HCT116 (cell line): ENCODE measurements around the gene TMBIM6. TPM values are rescaled to one million over a fixed set of nuclear protein-coding genes. Genes with fewer than 3 reads are reported as not detected.
A peak's percentile ranks its signal among the peaks of the same experiment; 100 is the strongest.

Experiments used
- ATAC-seq: fragments of 200-7000 bp; cut with Tn5 transposase; 2 replicates; pipeline ENCODE4 v1.9.1; 2020; ENCODE audit warnings: mild to moderate bottlenecking, moderate library complexity
- BruUV-seq: library from RNA; stranded (reverse); fragments of 400-500 nt; replicated peaks from 2 replicates; lab custom pipeline; 2021; lab: Mats Ljungman, UMichigan
- CTCF ChIA-PET: fragments of 300-600 bp; sonication (Branson Sonifier 250); formaldehyde crosslinking; loops from one replicate; lab custom pipeline; 2021; ENCODE audit warnings: antibody characterized with exemption; lab: Charles Lee
- POLR2A ChIA-PET: fragments of 300-600, 350-600 bp; sonication (Branson Sonifier 250); formaldehyde crosslinking; loops from one replicate; lab custom pipeline; 2021; ENCODE audit warnings: antibody characterized with exemption; lab: Charles Lee
- RAD21 ChIA-PET, 2 experiments: fragments of 300-600 bp; sonication (Branson Sonifier 250); formaldehyde crosslinking; loops; one replicate each; lab custom pipeline; 2023; ENCODE audit warnings: low total read pairs in 2 of 2; ENCODE audit not compliant: uncharacterized antibody in 2 of 2, unreplicated experiment in 2 of 2, low non-redundant PET in 1 of 2; lab: Charles Lee
- DNase-seq: peaks from one replicate; pipeline ENCODE4 v3.0.0-alpha.2; 2010; ENCODE audit warnings: low read depth, low spot score
- H2AFZ ChIP-seq: fragments of 200-600 bp; shearing (Covaris generic), sonication (generic); 2 replicates; pipeline ENCODE4 v1.6.1; 2017; ENCODE audit warnings: low read depth, mixed run types, mixed read lengths, antibody characterized with exemption, low read length; ENCODE audit not compliant: poor library complexity, severe bottlenecking
- H3K27ac ChIP-seq: 2 replicates; pipeline ENCODE4 v1.5.1; 2012; ENCODE audit warnings: low read depth, low read length
- H3K27me3 ChIP-seq: fragments of 200-600 bp; sonication (generic); 2 replicates; pipeline ENCODE4 v1.6.1; 2016; ENCODE audit warnings: mixed run types, low read length, mixed read lengths; ENCODE audit not compliant: insufficient read depth
- H3K36me3 ChIP-seq, 2 experiments: fragments of 200-500 bp in 1 of 2; fragments of 200-600 bp in 1 of 2; sonication (Bioruptor generic) in 1 of 2; sonication (generic) in 1 of 2; 2 replicates each; pipeline versions ENCODE4 v1.5.1 to v1.6.1; 2014 to 2016; ENCODE audit warnings: low read length in 2 of 2, inconsistent platforms in 1 of 2, mixed read lengths in 1 of 2, mixed run types in 1 of 2; ENCODE audit not compliant: insufficient read depth in 2 of 2, control insufficient read depth in 1 of 2
- H3K4me1 ChIP-seq, 2 experiments: fragments of 200-600 bp in 1 of 2; sonication (generic) in 1 of 2; 2 replicates each; pipeline versions ENCODE4 v1.5.1 to v1.6.1; 2012 to 2017; ENCODE audit warnings: low read length in 2 of 2, inconsistent platforms in 1 of 2, mild to moderate bottlenecking in 1 of 2, mixed read lengths in 1 of 2, mixed run types in 1 of 2, moderate library complexity in 1 of 2; ENCODE audit not compliant: insufficient read depth in 2 of 2, control insufficient read depth in 1 of 2
- H3K4me2 ChIP-seq: fragments of 200-600 bp; sonication (generic); 2 replicates; pipeline ENCODE4 v1.6.1; 2017; ENCODE audit warnings: mixed run types, low read length, mixed read lengths
- H3K4me3 ChIP-seq, 2 experiments: fragments of 200-600 bp in 1 of 2; sonication (generic) in 1 of 2; replicated peaks in 1 of 2; 2 replicates each; pipeline ENCODE4 v1.5.1; 2011 to 2016; ENCODE audit warnings: low read length in 2 of 2, control low read depth in 1 of 2, low read depth in 1 of 2, mild to moderate bottlenecking in 1 of 2, mixed read lengths in 1 of 2, mixed run types in 1 of 2
- H3K79me2 ChIP-seq: fragments of 200-600 bp; sonication (generic); 2 replicates; pipeline ENCODE4 v1.6.1; 2017; ENCODE audit warnings: mild to moderate bottlenecking, mixed run types, low read length, moderate library complexity, mixed read lengths; ENCODE audit not compliant: insufficient read depth
- H3K9ac ChIP-seq: fragments of 200-600 bp; sonication (generic); 2 replicates; pipeline ENCODE4 v1.6.1; 2016; ENCODE audit warnings: low read length, mixed read lengths
- H3K9me2 ChIP-seq: fragments of 200-600 bp; sonication (generic), shearing (Covaris generic); 2 replicates; pipeline ENCODE4 v1.6.1; 2017; ENCODE audit warnings: mixed run types, mild to moderate bottlenecking, moderate library complexity; ENCODE audit not compliant: insufficient read depth
- H3K9me3 ChIP-seq, 2 experiments: fragments of 200-500 bp in 1 of 2; fragments of 200-600 bp in 1 of 2; sonication (Bioruptor generic) in 1 of 2; sonication (generic) in 1 of 2; 2 replicates each; pipeline ENCODE4 v1.6.1; 2014 to 2017; ENCODE audit warnings: low read length in 2 of 2, mixed read lengths in 2 of 2, inconsistent platforms in 1 of 2, low read depth in 1 of 2, mild to moderate bottlenecking in 1 of 2, mixed run types in 1 of 2, moderate library complexity in 1 of 2; ENCODE audit not compliant: control insufficient read depth in 1 of 2, insufficient read depth in 1 of 2
- H4K20me1 ChIP-seq: fragments of 200-600 bp; sonication (generic), shearing (Covaris generic); 2 replicates; pipeline ENCODE4 v1.6.1; 2017; ENCODE audit warnings: mixed run types, mild to moderate bottlenecking, moderate library complexity; ENCODE audit not compliant: insufficient read depth
- CBX3 ChIP-seq: IDR thresholded peaks from 2 replicates; pipeline ENCODE4 v1.6.1; 2012; ENCODE audit warnings: low read depth
- CEBPB ChIP-seq: IDR thresholded peaks from 2 replicates; pipeline ENCODE4 v1.6.1; 2012; ENCODE audit warnings: low read depth
- EZH2 ChIP-seq: fragments of 200-600 bp; sonication (generic); IDR thresholded peaks from 2 replicates; pipeline ENCODE4 v1.6.1; 2017; ENCODE audit warnings: antibody characterized with exemption, mixed run types
- FOSL1 ChIP-seq: IDR thresholded peaks from 2 replicates; pipeline ENCODE4 v1.6.1; 2012; ENCODE audit warnings: low read depth
- MAX ChIP-seq: IDR thresholded peaks from 2 replicates; pipeline ENCODE4 v1.6.1; 2012
- POLR2A ChIP-seq: IDR thresholded peaks from 2 replicates; pipeline ENCODE4 v1.7.0; 2011; ENCODE audit warnings: borderline replicate concordance; ENCODE audit not compliant: insufficient read depth, insufficient read length; ENCODE audit errors: extremely low read depth
- RAD21 ChIP-seq: IDR thresholded peaks from 2 replicates; pipeline ENCODE4 v1.6.1; 2012; ENCODE audit warnings: low read depth, mild to moderate bottlenecking
- SIN3A ChIP-seq: IDR thresholded peaks from 2 replicates; pipeline ENCODE4 v1.6.1; 2012; ENCODE audit warnings: low read depth
- TCF7L2 ChIP-seq: IDR thresholded peaks from 2 replicates; pipeline ENCODE4 v1.7.0; 2011; ENCODE audit warnings: borderline replicate concordance, inconsistent platforms; ENCODE audit not compliant: insufficient read depth, insufficient read length; ENCODE audit errors: extremely low read depth
- ZFX ChIP-seq: fragments of 450-650 bp; IDR thresholded peaks from 2 replicates; pipeline ENCODE4 v1.6.1; 2017
- intact Hi-C: fragments of 100-400 bp; cut with micrococcal nuclease; formaldehyde crosslinking; loops from 2 replicates; pipeline ENCODE4 v1.10.0; 2022
- total RNA-seq: library from RNA; stranded (reverse); gene quantifications from one replicate; pipeline ENCODE4 v1.2.1, GENCODE V29; 2021; ENCODE audit not compliant: unreplicated experiment
- TF ChIP-seq, protein P1 (sequence below), 3 experiments: fragments of 200-600 bp in 1 of 3; sonication (generic) in 1 of 3; IDR thresholded peaks in 2 of 3; conservative IDR thresholded peaks in 1 of 3; 2 replicates each; pipeline ENCODE4 v1.5.1; 2012 to 2017; ENCODE audit warnings: low read depth in 2 of 3, low read length in 2 of 3, antibody characterized with exemption in 1 of 3, borderline replicate concordance in 1 of 3, control low read depth in 1 of 3, mild to moderate bottlenecking in 1 of 3, mixed read lengths in 1 of 3, mixed run types in 1 of 3, moderate library complexity in 1 of 3; ENCODE audit not compliant: insufficient read depth in 1 of 3
- TF ChIP-seq, protein P2 (sequence below): IDR thresholded peaks from 2 replicates; pipeline ENCODE4 v1.6.1; 2012

The TMBIM6 gene
- total RNA-seq, 1 experiment from 2014 or later, result 510 TPM

DNA sequence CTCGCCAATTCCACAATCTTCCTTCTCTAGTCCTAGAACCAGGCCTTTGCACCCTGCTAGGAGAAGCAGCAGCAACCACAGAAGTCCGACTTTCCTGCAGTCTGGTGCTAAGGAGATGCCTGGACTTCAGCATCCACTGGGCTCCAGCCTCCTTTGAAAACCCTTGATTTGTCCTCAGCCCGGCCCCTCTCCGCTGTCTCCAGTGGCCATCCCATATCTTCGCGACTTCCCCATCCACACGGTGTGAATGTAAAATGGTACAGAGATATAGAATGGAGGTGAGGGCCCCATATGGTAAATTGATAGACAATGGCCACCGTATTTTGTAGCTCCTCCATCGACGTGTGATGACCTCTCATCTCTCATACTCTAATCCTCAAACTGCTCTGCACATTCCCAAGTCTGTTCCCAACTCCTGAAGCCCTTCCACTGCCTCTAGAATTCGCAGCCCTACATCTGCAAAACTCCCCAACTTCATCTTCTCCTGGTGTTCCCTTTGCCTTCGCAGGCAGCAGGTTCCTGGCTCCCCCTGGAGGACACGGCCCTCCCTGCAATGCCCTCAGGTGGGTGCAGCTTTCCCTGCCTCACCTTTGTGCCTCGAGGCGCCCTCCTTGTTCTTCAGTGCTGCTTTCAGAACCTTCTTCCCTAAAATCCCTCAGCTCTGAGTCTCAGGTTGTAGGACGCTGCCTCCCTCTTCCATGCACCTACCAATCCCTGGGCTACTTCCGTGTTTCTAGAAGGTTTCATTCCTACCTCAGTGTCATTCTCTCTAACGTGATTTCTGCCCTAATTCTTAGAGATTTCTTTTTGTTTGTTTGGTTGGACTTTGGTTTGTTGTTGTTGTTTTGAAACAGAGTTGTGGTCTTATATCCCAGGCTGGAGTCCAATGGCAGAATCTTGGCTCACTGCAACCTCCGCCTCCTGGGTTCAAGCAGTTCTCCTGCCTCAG lies 36.7 kb downstream of the TMBIM6 start:
- DNase-seq (peak; percentile 42), ATAC-seq (peak; percentile 85)
- Histone ChIP-seq H3K9me3 (no peaks in the 10 kb centered on the region), H3K27ac (no peak overlapping the region), H3K36me3 (no peaks in the 10 kb centered on the region), H3K79me2 (no peaks in the 10 kb centered on the region), H3K27me3 (peaks cover 4% of the 10 kb centered on the region; the same call in 1 of the 2 replicates), H3K4me3 (no peak overlapping the region), H4K20me1 (no peaks in the 10 kb centered on the region), H3K4me2 (peak overlapping the region; percentile 22), H3K4me1 (peaks cover 0 to 9% of the 10 kb centered on the region in 2 experiments; a peak in 3 of 4 replicates), H2AFZ (peak overlapping the region; percentile 62), H3K9me2 (no peaks in the 10 kb centered on the region), H3K9ac (no peak overlapping the region)
- intact Hi-C loops, result loop anchor here (1.0 to 10.0 kb wide), 4 partner anchors 134 to 407 kb away; partner anchors contain the start of gene AQP5
- CTCF ChIA-PET, result interaction anchor here (0.6 to 2.4 kb wide), 20 partner anchors 8 to 292 kb away, joined by 3 to 28 read pairs (median 5); partner anchors contain the start of genes BCDIN3D, NCKAP5L and TMBIM6
- POLR2A ChIA-PET, result interaction anchor here (0.8 to 1.5 kb wide), 2 partner anchors 50 to 61 kb away, joined by 4 to 6 read pairs; partner anchors contain the start of gene NCKAP5L
- BruUV-seq, result no TSS peak
- RAD21 ChIA-PET, result interaction anchor here (0.9 kb wide), 2 partner anchors 64 to 189 kb away, joined by 3 read pairs; no protein-coding TSS in a partner anchor
- no peak for TF ChIP-seq POLR2A
- no peak for TF ChIP-seq EZH2
- no peak for TF ChIP-seq SIN3A
- TF ChIP-seq, protein P1, sequence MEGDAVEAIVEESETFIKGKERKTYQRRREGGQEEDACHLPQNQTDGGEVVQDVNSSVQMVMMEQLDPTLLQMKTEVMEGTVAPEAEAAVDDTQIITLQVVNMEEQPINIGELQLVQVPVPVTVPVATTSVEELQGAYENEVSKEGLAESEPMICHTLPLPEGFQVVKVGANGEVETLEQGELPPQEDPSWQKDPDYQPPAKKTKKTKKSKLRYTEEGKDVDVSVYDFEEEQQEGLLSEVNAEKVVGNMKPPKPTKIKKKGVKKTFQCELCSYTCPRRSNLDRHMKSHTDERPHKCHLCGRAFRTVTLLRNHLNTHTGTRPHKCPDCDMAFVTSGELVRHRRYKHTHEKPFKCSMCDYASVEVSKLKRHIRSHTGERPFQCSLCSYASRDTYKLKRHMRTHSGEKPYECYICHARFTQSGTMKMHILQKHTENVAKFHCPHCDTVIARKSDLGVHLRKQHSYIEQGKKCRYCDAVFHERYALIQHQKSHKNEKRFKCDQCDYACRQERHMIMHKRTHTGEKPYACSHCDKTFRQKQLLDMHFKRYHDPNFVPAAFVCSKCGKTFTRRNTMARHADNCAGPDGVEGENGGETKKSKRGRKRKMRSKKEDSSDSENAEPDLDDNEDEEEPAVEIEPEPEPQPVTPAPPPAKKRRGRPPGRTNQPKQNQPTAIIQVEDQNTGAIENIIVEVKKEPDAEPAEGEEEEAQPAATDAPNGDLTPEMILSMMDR (IDR thresholded peaks at IDR 0.05 in 2 of 3, conservative IDR thresholded peaks at IDR 0.05 in 1 of 3; ENCODE audit: borderline replicate concordance in 1 of 3, insufficient read depth in 1 of 3, low read depth in 2 of 3, low read length in 2 of 3), result peak; percentile 79 to 99 (median 91)
- TF ChIP-seq CBX3, result peak; percentile 61; the same call in 1 of the 2 replicates
- TF ChIP-seq CEBPB, result no peak
- TF ChIP-seq ZFX, result no peak
- TF ChIP-seq, protein P2, sequence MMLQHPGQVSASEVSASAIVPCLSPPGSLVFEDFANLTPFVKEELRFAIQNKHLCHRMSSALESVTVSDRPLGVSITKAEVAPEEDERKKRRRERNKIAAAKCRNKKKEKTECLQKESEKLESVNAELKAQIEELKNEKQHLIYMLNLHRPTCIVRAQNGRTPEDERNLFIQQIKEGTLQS, result no peak
- peak; percentile 79 for TF ChIP-seq RAD21
- no peak for TF ChIP-seq TCF7L2
- TF ChIP-seq MAX, result peak; percentile 38; the same call in 1 of the 2 replicates
- TF ChIP-seq FOSL1, result no peak
